ENCODE measurements around the gene DIPK1A.

- TF ChIP-seq CTCF (IDR thresholded peaks at IDR 0.05): peak in 1 of 3 donors; percentile 92
- no peak for TF ChIP-seq POLR2A (IDR thresholded peaks at IDR 0.05)
Observed at GRCh38 chr1:92858564-92859399, 102.5 kb downstream of the DIPK1A start.
